NCI-H146 (cell line): ENCODE measurements around the gene NEUROD2.

ENCODE experiments used
- DNase-seq: peaks from one replicate; lab custom pipeline; 2025; lab: John Stamatoyannopoulos, UW

The NEUROD2 gene

DNA sequence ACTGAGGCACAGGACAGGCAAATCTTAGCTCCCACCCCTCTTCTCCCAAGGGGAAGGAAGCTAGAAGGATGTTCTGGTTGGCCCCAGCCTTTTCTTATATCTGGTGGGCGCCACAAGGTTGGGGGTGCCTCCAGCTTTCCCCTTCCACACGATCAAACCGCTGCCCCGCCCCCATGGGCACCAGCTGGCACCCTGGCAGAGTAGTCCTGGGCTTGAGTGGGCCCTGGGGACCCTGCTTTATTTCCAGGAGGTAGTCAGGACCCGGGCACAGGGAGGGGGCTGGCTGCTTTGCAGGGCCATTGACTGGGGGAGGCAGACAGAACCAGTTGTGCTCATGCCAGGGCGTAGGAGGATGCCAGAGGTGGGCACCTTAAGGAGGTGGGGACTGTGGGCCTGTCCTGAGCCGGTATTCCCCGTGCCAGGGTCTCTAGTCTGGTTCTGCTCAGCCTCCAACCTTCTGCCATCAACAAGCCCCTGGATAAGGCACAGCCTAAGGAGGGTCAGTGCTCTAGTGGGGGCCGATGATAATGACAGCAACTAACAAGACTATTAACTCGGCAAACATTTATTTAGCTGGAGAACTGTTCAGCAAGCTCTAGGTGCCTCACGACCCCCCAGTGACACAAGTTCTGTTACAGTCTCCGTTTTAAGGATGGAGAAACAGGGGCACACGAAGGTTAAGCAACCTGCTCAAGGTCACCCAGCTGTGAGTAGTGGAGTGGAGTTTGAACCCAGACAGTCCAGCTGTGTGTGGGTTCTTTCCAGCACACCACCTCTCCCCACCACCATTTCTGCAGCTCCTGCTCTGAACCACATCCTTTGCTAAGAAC is 11.5 kb upstream of the NEUROD2 start:
- DNase-seq: peak; percentile 42

- peak; percentile 19 for DNase-seq
Measured at GRCh38 chr17:39618246-39618913, 10.7 kb upstream of the NEUROD2 start.

DNA sequence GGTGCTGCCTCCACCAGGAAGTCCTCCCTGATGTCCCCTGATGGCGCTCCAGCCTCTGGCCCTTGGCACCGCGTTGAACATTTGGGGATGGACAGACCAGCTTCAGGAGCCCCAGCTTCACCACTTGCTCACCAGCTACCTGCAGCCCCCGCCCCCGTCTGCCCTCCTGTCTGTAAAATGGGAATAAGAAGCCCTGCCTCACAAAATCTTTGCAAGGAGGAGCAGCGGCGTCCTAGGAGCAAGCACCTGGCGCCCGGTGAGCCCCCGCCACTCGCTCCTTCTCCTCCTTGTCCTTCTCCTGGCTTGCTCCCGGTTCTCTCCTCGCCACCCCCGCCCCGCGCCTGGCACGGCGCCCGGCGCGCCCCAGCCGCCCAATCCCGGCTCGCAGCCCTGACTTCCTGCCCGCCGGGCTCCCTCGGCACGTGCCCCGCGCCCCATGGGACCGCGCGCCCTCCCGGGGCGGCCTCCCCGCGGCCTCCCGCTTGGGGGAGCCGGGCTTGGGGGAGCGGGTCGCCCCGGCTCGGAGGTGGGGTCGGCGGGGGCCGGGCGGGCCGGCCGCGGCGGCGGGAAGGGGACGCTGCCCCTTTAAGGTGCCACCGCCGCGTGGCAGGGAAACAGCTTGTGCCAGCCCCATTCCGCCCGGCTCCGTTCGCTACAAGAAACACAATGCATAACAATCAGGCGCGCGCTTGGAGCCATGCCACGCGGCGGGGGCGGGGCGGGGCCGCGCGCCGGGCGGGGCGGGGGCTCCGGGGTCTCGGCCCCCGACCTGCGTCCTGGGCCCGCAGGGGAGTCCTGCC is 9.9 kb upstream of the NEUROD2 start:
- peak; percentile 60 for DNase-seq

DNA sequence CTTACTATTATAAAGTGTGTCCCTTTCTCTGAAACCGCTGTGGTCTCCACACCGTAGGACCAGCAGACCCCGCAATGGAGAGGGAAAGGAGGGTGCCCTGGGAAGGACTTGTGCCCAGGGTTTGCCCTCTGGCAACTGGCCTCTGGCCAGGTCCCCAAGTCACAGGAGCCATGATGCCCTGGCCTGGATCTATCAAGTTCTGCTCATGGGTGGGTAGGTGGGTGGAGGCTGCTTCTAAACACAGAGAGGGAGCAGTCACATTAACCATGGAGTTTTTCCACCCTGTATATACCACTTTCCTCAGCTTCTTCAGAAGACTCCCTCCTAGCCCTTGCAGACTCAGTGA is 9.4 kb upstream of the NEUROD2 start:
- no peak for DNase-seq

DNA sequence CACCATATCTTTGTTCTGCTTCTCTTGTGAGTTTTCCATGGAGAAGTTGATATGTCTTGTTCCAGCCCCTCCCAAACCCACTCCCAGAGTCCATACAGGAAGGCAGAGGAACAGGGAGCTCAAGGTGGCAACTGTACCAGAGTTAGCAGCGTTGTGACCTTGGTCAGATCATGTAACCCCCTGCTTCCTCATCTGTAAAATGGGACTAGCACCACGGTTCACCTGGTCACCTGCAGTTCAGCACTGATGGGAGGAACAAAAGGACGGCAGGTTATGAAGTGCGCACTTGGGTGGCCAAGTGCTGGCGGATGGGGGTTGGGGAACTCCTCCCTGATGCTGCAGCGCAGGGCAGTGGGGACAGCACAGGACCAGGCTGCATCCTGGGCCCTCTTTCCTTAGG is 7.7 kb upstream of the NEUROD2 start:
- no peak for DNase-seq

GRCh38 chr17:39614545-39615157 is 6.9 kb upstream of the NEUROD2 start:
- no peak for DNase-seq

- DNase-seq: no peak
Measured at GRCh38 chr17:39612935-39613464, 5.3 kb upstream of the NEUROD2 start.

- no peak for DNase-seq
Measured at GRCh38 chr17:39612291-39612894, 4.7 kb upstream of the NEUROD2 start.

DNA sequence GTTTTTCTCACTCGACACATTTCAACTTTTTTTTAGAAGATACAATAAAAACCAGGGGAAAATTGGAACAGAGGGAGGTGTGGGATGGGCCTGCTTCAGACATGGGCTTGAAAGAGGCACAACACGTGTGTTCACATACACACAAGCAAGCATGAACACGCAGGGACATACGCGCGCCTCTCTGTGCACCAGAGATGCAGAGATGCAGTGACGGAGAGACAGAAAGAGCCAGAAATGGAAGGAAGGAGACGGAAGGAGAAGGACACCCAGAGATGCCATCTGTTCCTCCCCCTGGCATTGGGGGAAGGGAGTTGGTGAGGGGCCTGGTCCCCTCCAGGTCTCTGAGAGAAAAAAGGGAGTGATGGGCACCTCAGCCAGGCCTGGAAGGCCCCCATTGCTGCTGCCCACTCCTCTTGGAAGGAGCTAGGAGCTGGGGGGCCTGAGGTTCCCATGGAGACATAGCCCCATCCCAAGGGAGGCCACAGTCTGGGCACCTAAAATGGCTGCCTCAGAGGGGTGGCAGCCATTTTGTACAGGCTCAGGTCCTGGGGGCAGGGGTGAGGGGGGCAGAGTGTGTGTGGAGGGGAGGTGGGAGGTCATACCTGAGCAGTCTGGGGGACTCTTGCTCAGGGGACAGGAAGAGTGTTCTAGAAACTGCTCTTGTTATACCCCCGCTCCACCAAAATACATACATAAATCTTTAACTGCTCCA is 3.8 kb upstream of the NEUROD2 start:
- no peak for DNase-seq

DNA sequence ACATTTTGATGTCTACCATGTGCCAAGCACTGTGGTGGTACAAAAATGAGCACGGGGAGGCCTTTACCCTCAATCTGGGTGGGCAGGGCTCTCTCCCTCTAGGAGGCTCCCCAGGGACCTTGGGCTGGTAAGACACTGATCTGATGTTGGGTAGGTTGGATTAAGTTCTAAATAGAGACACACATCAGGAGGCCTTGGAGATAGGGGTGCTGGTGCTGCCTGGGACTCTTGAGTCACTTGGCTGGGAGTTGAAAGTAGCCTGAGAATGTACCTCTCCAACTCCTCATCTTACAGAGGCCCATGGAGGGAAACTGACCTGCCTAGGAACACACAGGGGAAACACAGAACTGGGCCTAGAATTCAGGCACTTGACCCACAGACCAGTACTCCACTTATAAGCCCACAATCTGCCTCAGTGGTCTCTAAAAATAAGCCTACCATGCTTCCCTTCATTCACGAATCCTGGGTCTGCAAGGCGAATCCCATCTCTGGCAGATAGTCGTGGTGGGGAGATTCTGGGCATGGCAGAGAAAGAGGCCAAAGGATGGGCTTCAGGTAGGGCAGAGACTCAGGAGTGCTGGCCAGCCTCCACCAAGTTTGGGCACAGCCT is 1.8 kb upstream of the NEUROD2 start:
- DNase-seq: no peak

- DNase-seq: peak; percentile 12
Measured at GRCh38 chr17:39608142-39608981, 642 bp upstream of the NEUROD2 start.

GRCh38 chr17:39607057-39607850 is 466 bp downstream of the NEUROD2 start:
- DNase-seq: no peak

DNA sequence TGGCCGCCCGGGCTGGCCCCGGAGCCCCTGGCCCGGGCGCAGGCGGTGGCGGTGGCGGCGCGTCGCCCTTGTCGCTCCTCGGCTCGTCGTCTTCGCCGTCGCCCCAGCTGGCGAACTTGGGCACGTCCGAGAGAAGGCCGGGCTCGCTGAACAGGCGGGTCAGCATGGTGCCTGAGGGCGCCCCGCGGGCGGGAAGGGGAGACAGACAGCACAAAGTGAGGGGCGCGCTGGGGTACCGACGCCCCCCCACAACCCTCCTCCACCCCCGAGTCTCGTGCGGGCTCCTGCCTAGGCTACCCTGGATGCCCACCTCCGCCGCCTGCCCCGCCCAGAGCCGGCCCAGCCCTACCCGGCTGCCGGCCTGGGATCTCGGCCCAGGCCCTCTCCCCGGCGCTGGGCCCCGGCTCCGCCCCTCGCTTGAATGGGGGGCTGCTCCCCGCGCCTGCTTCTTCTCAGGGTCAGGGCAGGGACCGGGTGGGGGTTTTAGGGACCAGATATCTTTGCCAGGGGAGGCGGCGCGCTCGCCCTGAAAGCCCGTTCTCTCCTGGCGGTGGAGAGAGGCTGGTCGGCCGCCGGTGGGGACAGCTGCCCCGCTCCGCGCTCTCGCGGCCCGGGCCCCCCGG is 1.2 kb downstream of the NEUROD2 start:
- DNase-seq: peak; percentile 28

DNA sequence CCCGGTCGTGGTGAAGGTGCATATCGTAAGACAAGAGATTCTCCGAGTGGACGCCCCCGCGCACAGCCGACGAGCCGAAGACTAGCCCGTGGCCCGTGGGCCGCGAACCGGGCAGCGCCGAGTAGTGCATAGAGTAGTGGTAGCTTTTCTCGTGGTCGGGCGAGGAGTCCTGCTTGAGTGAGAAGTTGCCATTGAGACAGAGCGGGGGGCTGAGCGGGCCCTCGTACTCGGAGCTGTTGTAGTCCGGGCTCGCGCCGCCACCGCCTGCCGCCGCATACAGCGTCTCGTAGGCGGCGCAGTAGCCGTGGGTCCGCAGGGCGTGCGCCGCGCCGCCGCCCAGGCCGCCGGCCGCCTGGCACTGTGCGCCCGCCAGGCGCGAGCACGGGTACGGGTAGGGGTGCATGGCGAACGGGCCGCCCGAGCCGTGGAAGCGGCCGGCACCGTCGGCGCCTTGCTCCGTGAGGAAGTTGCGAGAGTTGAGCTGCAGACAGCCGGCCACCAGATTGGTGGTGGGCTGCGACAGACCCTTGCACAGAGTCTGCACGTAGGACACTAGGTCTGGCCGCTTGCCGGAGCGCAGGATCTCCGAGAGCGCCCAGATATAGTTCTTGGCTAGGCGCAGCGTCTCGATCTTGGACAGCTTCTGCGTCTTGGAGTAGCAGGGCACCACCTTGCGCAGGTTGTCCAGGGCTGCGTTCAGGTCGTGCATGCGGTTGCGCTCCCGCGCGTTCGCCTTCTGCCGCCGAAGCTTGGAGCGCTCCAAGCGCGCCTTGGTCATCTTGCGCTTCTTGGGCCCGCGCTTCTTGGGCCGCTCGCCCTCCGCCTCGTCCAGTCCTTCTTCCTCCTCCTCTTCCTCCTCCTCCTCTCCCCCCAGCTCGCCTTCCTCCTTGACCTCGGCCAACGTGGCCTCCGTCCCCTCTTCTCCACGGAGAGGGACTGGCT is 2.0 kb downstream of the NEUROD2 start:
- peak; percentile 41 for DNase-seq

- DNase-seq: no peak
Measured at GRCh38 chr17:39604911-39605491, 2.7 kb downstream of the NEUROD2 start.

DNA sequence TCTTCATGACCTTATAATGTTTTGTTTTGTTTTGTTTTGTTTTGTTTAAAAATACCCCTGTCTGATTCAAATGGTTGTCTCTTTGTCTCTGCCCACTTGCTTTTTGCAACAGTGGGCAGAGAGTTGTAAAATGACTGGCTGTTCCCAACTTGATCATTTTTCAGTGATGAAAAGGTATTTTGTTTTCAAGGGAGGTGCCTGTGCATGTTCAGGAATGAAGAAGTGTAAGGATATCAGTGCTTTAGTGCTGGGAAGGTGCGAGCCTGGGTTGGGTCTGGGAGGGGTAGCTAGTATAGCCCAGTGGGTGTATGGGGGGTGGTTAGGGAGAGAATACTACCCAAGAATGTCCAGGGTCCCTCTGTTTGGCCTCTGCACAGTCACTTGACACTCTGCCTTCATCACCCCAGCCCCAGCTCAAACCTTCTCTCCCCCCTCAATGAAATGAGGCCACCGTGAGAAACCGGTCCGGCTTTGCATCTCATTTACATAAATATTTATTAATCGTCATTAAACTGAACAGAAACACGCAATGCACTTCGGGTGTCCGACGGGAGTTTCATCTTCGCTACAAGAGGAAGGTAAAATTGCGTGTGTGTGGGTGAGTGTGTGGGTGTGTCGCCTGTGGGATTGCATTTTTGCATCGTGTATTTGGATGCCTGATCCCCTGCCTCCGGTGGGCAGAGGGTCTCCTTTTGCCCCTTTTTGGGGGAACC is 4.3 kb downstream of the NEUROD2 start:
- no peak for DNase-seq
